Subcutaneous abdominal adipose tissue (tissue), 5 donors: Measurements from ENCODE around the gene ABCA1.
A peak's percentile ranks its signal among the peaks of the same experiment; 100 is the strongest.
"Not testable (repeated sequence)": the region's sequence is repeated elsewhere in the genome, so short reads cannot be mapped to it uniquely, and the experiment has no call there.

ENCODE experiments used
- H3K27ac ChIP-seq: one replicate; pipeline ENCODE4 v1.7.0; 2013; ENCODE audit warnings: low read depth, mild to moderate bottlenecking, inconsistent platforms, low read length, moderate library complexity
- H3K27me3 ChIP-seq, 5 donors: one replicate each; pipeline ENCODE4 v1.7.0; 2013; ENCODE audit warnings: low read length in 5 of 5, inconsistent platforms in 1 of 5; ENCODE audit not compliant: control insufficient read depth in 5 of 5, insufficient read depth in 4 of 5
- H3K36me3 ChIP-seq, 5 donors: one replicate each; pipeline ENCODE4 v1.7.0; 2013; ENCODE audit warnings: low read length in 5 of 5; ENCODE audit not compliant: control insufficient read depth in 5 of 5, insufficient read depth in 5 of 5
- H3K4me1 ChIP-seq, 5 donors: one replicate each; pipeline ENCODE4 v1.7.0; 2013; ENCODE audit warnings: low read length in 5 of 5, mild to moderate bottlenecking in 3 of 5, moderate library complexity in 1 of 5; ENCODE audit not compliant: control insufficient read depth in 5 of 5, insufficient read depth in 5 of 5
- H3K4me3 ChIP-seq, 5 donors: one replicate each; pipeline ENCODE4 v1.7.0; 2013; ENCODE audit warnings: low read length in 5 of 5, low read depth in 1 of 5
- H3K9ac ChIP-seq, 5 donors: one replicate each; pipeline ENCODE4 v1.7.0; 2013; ENCODE audit warnings: low read length in 5 of 5, mild to moderate bottlenecking in 4 of 5, moderate library complexity in 3 of 5
- H3K9me3 ChIP-seq, 5 donors: one replicate each; pipeline ENCODE4 v1.7.0; 2013; ENCODE audit warnings: low read length in 5 of 5; ENCODE audit not compliant: control insufficient read depth in 5 of 5
- donor health status: healthy.
- donor health status: healthy.
- donor health status: healthy.
- donor health status: healthy.
- donor health status: healthy.

ABCA1 gene, protein sequence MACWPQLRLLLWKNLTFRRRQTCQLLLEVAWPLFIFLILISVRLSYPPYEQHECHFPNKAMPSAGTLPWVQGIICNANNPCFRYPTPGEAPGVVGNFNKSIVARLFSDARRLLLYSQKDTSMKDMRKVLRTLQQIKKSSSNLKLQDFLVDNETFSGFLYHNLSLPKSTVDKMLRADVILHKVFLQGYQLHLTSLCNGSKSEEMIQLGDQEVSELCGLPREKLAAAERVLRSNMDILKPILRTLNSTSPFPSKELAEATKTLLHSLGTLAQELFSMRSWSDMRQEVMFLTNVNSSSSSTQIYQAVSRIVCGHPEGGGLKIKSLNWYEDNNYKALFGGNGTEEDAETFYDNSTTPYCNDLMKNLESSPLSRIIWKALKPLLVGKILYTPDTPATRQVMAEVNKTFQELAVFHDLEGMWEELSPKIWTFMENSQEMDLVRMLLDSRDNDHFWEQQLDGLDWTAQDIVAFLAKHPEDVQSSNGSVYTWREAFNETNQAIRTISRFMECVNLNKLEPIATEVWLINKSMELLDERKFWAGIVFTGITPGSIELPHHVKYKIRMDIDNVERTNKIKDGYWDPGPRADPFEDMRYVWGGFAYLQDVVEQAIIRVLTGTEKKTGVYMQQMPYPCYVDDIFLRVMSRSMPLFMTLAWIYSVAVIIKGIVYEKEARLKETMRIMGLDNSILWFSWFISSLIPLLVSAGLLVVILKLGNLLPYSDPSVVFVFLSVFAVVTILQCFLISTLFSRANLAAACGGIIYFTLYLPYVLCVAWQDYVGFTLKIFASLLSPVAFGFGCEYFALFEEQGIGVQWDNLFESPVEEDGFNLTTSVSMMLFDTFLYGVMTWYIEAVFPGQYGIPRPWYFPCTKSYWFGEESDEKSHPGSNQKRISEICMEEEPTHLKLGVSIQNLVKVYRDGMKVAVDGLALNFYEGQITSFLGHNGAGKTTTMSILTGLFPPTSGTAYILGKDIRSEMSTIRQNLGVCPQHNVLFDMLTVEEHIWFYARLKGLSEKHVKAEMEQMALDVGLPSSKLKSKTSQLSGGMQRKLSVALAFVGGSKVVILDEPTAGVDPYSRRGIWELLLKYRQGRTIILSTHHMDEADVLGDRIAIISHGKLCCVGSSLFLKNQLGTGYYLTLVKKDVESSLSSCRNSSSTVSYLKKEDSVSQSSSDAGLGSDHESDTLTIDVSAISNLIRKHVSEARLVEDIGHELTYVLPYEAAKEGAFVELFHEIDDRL (N-terminal part only)

GRCh38 chr9:104927912-104928740 lies at the start of gene ABCA1:
Gene ABCA1 (minus strand): TSS chr9:104928155. CDS start chr9:104903679, 24,476 bp downstream.
- H3K36me3 ChIP-seq, result peaks cover 3 to 7% (median 5%) of the 10 kb centered on the region in 5 donors
- H3K4me3 ChIP-seq, result peak within 1 kb of the TSS; percentile 85 to 100 (median 97)
- H3K27ac ChIP-seq, result peak within 1 kb of the TSS; percentile 97
- peak within 1 kb of the TSS; percentile 86 to 99 (median 92) for H3K9ac ChIP-seq
- peaks cover 0 to 41% (median 31%) of the 10 kb centered on the region in 5 donors for H3K4me1 ChIP-seq
- H3K9me3 ChIP-seq, result no peaks in the 10 kb centered on the region
- H3K27me3 ChIP-seq, result no peaks in the 10 kb centered on the region

GRCh38 chr9:104977580-104977979 lies 49.6 kb upstream of the ABCA1 start:
- Histone ChIP-seq H3K36me3 (no peaks in the 10 kb centered on the region), H3K4me1 (peaks cover 0 to 7% (median 0%) of the 10 kb centered on the region in 5 donors), H3K9me3 (no peaks in the 10 kb centered on the region), H3K4me3 (no peak overlapping the region), H3K27ac (no peak overlapping the region), H3K27me3 (no peaks in the 10 kb centered on the region), H3K9ac (no peak overlapping the region)

- Histone ChIP-seq H3K27me3 (no peaks in the 10 kb centered on the region), H3K4me1 (peaks cover 0 to 7% (median 0%) of the 10 kb centered on the region in 5 donors), H3K9me3 (no peaks in the 10 kb centered on the region), H3K36me3 (no peaks in the 10 kb centered on the region), H3K27ac (no peak overlapping the region), H3K9ac (no peak overlapping the region), H3K4me3 (no peak overlapping the region)
Measured at GRCh38 chr9:104977168-104977567, 49.2 kb upstream of the ABCA1 start.

GRCh38 chr9:104975966-104976595 lies 48.1 kb upstream of the ABCA1 start:
- H3K9ac ChIP-seq, H3K4me1 ChIP-seq, H3K36me3 ChIP-seq, H3K4me3 ChIP-seq, H3K27ac ChIP-seq, H3K9me3 ChIP-seq, H3K27me3 ChIP-seq: not testable (repeated sequence)

- H3K4me3 ChIP-seq, result no peak overlapping the region
- no peak overlapping the region for H3K9ac ChIP-seq
- peaks cover 5 to 27% (median 15%) of the 10 kb centered on the region in 5 donors for H3K4me1 ChIP-seq
- no peaks in the 10 kb centered on the region for H3K27me3 ChIP-seq
- no peak overlapping the region for H3K27ac ChIP-seq
- H3K9me3 ChIP-seq, result no peaks in the 10 kb centered on the region
- H3K36me3 ChIP-seq, result no peaks in the 10 kb centered on the region
Measured at GRCh38 chr9:104974053-104974962, 46.4 kb upstream of the ABCA1 start.

DNA sequence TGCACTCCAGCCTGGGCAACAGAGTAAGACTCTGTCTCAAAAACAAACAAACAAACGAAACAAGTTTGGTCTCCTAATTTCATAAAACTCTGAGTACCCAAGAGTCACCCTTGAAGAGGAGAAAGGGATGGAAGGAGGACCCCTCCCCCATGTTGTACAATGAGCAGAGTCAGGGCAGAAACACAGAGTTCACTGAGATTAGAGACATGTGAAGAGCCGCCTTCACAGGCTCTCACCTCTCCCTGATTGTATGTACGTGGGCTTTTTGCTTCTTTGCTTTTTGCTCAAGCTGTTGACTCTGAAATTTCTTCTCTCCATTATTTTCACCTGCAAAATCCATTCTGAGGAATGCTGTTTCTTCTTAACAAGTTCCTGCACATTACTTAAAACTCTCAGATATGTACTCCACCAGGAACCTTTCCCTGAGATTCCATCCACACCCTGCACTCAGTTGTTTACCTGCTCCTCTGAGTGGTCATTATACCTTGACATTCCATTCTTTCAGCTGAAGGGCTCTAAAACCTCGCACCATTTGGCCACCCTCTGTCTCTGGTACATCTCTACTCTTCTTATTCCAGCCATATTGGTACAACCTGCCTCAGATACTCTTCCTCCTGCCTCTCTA lies 44.4 kb upstream of the ABCA1 start:
- H3K9me3 ChIP-seq, result no peaks in the 10 kb centered on the region
- peaks cover 13 to 40% (median 26%) of the 10 kb centered on the region in 5 donors for H3K4me1 ChIP-seq
- H3K9ac ChIP-seq, result no peak overlapping the region
- H3K27ac ChIP-seq, result no peak overlapping the region
- no peak overlapping the region for H3K4me3 ChIP-seq
- H3K36me3 ChIP-seq, result no peaks in the 10 kb centered on the region
- H3K27me3 ChIP-seq, result no peaks in the 10 kb centered on the region

- Histone ChIP-seq H3K4me1 (peaks cover 13 to 40% (median 26%) of the 10 kb centered on the region in 5 donors), H3K4me3 (no peak overlapping the region), H3K36me3 (no peaks in the 10 kb centered on the region), H3K27ac (no peak overlapping the region), H3K9me3 (no peaks in the 10 kb centered on the region), H3K27me3 (no peaks in the 10 kb centered on the region), H3K9ac (no peak overlapping the region)
Measured at GRCh38 chr9:104971511-104971910, 43.6 kb upstream of the ABCA1 start.

- H3K9ac ChIP-seq, result no peak overlapping the region
- H3K36me3 ChIP-seq, result no peaks in the 10 kb centered on the region
- no peak overlapping the region for H3K27ac ChIP-seq
- no peak overlapping the region for H3K4me3 ChIP-seq
- H3K4me1 ChIP-seq, result peaks cover 13 to 40% (median 26%) of the 10 kb centered on the region in 5 donors
- H3K27me3 ChIP-seq, result no peaks in the 10 kb centered on the region
- no peaks in the 10 kb centered on the region for H3K9me3 ChIP-seq
Measured at GRCh38 chr9:104970271-104970987, 42.5 kb upstream of the ABCA1 start.
